ENCODE measurements around the gene CLDN7.
"Not testable (repeated sequence)": the region's sequence is repeated elsewhere in the genome, so short reads cannot be mapped to it uniquely, and the experiment has no call there.

Gene CLDN7

DNA sequence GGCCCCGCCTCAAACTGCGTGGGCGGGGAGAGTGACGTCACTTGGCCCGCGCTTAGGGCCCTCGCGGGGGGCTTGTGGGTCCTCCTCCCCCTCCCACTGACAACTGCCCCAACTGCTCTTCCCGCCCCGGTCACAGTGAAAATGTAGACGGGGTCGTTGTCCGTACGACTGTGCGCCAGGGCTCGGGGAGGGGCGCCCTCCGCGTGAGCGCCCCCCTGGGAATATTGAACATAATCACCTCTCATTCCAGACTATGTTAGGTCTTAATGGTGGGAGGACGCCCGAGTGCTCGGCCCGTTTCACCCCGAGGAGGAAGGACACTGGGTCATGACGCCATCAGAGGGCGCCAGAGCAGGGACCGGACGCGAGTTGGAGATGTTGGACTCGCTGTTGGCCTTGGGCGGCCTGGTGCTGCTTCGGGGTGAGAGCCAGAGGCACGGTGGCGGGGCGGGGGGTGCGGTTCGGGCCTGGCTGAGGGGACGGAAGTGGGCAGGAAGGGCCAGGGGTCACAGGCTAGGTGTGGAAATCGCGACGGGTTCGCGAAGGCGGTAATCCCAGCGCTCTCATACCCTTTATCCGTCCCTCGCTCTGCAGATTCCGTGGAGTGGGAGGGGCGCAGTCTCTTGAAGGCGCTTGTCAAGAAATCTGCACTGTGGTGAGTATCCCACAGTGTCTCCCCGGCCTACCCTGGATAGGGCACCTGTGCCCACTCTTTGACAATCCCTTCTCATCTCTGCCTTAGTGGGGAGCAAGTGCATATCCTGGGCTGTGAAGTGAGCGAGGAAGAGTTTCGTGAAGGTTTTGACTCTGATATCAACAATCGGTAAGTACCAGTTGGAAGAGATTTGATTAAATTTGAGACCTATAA lies 9.9 kb downstream of the CLDN7 start, which contains the start of gene ELP5:
TSS of gene ELP5 (plus strand) at position 40 of the 868 bp plus-strand sequence. CDS start at position 376, 336 bp downstream.
- peak; percentile 86 for DNase-seq

DNA sequence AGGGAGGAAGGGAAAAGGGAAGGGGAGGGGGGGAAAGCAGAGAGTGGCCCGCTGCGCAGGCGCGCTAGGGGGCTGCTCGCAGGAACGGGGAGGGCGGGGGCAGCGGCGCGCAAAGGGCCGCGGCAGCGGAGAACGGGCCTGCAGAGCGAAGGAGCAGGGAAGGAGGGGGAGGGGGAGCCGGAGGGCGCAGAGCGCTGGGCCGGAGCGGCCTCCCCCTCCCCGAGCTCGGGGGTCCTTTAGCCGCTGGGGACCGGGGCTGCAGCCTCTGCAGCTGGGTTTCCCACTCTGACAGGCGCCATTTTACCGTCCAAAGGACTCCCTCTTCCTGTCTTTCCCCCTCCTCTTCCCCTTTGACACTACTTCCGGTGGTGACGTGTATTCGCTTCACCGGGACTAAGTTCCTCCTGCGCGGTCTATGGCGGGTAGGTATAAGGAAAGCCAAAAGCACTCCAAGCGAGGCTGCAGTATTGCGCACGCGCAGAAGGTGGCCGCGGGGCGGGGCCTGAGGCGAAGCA lies 10.6 kb downstream of the CLDN7 start, which contains the start of gene CTDNEP1:
TSS of gene CTDNEP1 (minus strand) at position 74 of the 515 bp plus-strand sequence. CDS start 438 bp downstream, outside the sequence.
- peak; percentile 98 for DNase-seq

DNA sequence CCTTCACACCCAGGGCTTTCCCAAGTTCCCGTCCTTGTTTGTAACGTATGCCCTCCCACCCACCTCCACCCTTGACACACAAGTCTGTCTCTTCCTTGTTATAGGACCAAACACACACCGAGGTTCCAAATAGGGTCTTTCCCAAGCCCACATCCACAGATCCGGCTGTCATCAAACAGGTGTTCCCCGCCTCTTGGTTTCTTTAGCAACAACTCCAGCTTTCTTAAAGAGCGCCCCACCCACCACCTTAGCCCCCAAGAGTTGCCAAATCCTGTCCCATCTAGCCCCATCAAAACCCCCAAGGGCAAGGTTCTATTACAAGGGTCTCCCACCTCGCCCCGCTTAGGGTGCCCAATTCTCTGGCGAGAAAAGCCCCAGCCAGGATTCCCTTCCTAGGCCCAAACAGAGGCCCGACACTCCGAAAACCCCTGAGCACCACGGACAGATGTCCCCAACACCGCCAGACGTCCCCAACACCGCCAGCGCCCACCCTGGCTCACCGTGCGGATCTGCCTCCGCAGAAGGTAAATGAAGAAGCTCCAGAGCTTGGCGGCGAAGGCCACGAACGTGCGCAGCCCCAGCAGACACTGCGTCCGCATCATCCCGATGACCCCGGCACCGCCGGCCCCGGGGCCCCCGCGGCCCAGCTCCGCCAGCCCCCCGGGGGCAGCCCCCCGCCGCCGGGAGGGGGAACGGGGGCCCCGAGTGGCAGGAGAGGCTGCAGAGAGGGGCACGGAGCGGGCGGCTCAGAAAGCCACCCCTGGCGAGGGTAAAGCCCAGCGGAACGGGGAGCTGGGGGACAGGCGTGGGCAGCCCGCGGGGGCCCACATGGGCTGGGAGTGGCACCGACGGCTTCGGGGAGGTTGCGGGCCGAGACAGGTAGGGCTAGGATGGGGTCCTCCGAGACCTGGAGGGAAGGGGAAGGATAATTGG lies 11.3 kb downstream of the CLDN7 start:
- peak; percentile 35 for DNase-seq

DNA sequence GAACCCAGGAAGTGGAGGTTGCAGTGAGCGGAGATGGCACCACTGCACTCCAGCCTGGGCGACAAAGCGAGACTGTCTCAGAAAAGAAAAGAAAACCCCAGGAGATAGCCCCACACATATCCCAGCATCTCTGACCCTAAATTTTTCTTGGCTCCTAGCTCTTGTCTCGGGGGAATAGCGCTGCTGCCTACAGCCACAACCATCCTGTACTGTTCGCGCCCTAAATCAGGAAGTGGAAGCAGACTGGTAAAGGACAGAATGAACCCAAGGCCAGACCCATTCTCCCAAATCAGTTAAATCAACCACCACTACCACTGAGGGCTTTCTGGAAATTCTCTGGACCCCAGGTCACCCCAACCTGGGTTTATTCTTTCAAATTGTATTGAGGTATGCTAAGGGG lies 12.4 kb downstream of the CLDN7 start:
- no peak for DNase-seq

DNA sequence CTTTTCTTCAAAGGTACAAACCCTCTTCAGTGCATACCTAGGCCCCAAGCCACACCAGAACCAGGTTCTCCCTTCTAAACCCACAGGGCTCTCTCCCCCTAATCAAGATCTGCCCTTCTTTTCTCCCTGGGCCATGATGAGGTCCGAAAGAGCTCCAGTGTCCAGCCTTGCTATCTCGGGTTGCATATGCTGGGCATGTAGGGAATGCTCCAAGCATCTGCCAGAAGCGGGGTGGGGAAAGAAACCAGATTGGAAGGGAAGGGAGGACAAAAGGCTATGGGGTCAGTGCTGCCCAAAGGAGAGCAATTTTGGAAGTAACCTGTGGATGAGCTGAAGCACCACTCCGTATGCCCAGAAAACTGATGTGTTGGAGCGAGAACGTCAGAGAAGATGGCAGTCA lies 13.1 kb downstream of the CLDN7 start:
- DNase-seq = no peak

DNA sequence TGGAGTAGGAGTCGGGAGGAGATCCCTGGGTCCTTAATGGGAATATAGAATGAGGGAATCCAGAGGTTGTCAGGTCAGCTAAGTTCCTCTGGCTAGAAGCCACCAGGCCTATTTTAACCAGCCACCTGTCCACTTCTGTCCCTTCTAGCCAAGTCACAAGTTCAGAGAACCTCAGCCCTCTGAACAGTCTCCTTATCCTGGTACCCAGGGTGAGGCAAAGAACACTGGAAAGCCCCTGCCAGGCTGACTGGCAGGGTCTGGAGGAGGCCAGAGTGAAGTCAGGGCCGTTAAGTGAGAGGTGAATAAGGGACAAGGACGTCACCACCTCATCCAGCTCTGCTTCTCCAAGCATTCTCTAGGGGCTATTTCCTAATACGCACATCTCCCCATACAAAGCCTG lies 13.5 kb downstream of the CLDN7 start:
- no peak for DNase-seq

DNA sequence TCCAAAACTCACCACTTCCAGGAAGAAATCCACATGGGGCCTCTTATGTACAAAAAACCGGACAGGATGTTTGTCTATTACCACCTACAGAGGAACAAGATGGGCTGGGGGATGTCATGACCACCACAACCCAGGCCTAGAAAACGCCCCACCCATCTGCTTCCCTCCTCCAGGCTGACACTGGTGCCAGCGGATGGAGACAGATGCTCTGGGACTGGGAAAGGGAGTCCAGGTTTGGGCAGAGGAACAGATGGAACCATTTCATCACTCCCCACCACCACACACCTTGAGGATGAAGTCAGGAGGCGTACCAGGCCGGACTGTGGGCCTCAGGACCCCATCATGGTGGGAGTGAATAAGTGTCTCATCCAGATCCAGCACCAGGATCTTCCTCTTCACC lies 15.5 kb downstream of the CLDN7 start:
- no peak for DNase-seq

DNA sequence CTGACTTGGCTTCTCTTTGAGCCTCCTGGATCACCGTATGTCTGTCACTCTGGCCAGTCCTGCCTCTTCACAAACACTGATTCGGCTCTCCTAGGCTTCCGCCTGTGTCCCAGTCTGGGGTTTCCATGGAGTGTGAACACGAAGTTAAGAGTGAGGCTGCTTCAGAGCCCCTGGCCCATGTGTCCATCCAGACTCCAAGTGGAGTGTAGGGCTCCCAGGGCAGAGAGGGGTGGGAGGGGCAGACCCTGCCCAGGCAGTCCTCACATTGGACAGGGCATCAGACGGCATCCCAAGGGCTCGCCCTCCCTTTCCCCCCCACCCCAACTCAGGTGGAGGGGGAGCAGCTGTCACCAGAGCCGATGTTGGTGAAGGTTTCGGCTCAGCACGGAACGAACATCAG lies 18.4 kb downstream of the CLDN7 start:
- DNase-seq = not testable (repeated sequence)

DNA sequence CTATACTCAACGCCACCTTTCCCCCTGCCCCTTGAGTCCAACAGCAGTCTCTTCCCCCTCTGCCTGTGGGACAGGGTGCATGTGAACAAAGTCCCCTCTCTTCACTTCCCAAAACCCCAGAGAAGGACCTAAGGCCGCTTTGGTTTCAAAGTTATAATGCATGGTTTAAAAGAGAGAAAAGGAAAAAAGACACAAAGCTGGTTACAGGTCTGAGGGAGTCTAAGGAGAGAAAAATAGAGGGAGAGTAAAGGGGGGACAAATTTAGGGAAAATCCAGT lies 18.9 kb downstream of the CLDN7 start:
- no peak for DNase-seq

DNA sequence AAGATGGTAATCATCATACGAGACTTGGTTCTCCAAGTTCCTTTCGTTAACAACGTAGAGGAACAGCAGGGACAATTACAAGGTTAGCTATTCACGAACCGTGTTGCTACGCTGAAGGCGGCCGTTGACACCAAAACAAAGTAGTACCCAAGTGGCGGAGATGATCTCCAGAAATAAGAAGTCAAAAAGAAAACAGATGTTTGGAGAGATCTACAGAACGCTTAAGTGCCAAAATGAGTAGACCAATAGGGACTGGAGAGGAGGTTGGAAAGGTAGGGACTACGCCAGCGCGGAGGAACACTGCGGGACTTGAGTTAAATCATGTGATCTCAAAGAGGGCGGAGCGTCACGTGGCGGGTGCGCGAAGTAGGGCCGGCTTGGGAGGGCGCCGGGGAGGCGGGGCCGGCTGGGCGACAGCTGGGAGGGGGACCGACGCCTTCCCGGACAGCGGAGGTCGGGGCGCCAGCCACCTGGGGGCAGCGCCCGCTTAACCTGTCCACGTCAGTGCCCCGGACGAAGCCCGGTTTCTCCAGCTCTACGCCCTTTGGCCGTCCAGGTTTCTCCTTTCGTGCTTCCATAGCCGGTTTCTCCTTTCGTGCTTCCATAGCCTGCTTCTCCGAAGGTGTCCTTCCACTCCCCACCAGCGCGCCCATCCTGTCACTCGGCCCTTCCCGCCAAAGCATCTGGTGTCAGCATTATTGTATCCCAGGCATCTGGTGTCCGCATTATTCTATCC lies 19.4 kb downstream of the CLDN7 start:
- DNase-seq = peak; percentile 91

DNA sequence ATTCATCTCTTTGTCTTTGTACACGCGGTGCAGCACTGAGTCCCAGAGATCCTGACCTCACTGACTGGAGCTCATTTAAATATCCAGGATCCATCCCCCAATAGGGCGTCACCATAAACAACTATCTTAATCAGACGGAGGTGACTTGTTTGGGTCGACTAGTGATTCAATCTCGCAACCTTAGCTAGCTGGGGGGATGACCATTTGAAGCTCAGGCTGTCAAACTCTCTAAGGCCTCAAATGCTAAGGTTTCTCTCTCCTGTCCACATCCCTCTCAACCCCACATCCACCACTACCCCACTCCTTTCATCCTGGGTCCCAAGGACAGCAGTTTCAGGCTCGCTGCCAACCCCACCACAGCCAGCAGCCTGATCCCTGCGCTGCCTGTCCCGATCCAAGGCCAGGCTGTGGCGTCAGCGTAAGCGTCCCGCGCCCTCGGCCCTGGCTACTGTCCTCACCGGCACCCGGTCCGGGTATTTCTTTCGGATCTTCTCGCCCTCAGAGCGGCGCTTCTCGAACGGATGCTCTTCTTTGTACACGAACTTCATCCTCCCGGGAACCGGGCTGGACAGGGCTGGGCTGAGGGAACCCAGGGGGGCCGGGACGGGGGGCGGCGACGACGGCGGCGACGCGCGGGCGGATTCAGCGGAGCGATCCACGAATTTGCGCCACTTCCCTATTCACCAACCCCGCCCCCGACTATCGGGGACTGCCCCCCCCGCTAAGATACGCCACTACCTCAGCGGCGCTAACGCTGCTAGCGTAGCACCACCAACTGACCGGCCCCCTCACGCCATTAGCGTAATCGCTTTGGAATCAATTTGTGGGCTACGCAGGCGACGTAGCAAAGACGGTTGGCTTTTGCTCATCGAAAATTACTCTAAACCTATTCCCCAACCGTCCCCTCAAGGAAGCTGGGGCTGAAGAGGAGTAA lies 20.2 kb downstream of the CLDN7 start, which contains the start of gene GABARAP:
TSS of gene GABARAP (minus strand) at position 667 of the 934 bp plus-strand sequence. CDS start at position 548, 119 bp downstream.
- DNase-seq = peak; percentile 92

DNA sequence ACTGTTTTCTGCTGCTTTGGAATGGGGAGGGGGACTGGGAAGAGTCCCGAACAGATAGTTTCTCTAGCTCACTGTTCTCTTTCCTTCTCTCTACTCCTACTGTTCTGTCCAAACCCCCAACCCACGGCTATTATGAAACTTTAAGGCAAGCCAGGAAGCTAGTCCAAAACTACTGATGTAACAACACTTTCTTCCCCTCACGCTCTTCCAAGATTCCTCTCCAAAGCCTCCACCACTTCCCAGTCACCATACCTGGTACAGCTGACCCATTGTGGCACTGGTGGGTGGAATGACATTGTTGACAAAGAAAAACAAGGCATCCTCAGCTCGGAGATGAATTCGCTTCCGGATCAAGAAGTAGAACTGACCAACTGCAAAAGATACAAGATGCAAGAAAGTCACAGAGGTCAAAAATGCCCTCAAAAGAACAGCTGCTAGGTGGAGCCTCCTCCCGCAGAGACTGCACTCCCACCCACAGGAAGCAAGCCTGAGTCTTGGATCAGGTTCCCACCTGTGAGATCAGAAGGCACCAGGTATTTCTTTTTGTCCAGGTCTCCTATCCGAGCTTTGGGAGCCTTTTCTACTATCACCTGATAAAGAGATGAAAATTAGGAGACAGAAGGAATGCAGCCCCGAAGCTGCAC lies 21.1 kb downstream of the CLDN7 start:
- no peak for DNase-seq

DNA sequence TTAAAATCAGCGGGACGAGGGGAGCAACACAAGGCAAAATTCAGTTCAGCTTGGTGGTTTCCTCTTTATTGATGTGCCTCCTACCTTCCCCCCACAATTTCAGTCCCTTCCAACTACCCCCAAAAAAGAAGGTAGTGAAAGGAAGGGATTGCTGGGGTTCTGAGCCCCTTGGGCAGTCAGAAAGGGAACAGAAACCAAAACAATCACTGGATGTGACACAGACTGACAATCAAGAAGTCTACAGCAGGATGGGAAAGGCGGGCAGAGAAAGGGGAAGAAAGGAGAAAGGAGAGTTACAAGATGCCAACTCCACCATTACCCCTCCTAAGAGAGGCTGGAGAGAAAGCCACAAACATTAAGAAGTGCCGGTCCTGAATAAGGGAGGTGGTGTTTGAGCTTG lies 21.9 kb downstream of the CLDN7 start:
- no peak for DNase-seq

DNA sequence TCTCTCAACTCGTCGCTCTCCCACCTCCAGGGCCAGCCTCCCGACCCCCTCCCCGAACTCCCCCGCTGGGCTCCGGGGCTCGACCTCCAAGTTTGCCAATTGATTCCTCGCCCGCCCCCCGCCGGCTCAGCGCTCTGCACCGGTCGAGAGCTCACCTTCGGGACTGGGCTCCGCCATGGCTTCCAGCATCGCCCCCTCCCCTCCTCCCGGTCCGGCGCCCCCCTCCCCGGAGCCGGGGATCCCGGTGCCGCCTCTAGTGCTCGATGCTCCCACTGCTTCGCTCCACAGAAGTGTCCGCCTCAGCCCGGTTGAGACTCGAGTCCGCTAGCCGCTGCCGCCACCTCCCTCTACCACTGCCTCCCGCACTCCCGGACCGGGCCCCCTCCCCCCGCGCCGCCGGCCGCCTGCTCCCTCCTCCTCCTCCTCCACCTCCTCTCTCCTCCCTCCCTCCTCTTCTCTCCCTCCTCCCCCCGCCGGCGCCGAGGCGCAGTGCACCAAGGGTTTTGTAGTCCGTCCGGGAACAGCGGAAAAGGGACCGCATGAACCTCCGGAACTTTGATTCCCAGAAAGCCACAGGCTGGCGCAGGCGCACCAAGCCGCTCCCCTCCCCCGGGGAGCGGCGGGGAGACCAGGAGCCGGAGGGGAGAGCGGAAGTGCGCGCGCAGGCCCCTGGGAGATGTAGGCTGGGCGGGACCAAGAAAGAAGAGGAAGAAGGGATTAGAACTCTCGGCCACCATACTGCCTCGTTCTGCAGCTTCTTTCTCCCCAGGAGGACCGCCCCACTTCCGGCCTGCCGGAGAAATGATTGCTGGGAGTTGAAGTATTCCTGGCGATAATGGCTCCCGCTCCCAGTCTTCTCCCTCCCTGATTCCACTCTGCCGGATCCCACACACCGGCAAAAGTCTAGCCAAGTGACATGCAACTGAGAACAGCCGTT lies 22.9 kb downstream of the CLDN7 start, which contains the start of gene PHF23:
TSS of gene PHF23 (minus strand) at position 367 of the 937 bp plus-strand sequence. CDS start at position 189, 178 bp downstream.
- peak; percentile 96 for DNase-seq

DNA sequence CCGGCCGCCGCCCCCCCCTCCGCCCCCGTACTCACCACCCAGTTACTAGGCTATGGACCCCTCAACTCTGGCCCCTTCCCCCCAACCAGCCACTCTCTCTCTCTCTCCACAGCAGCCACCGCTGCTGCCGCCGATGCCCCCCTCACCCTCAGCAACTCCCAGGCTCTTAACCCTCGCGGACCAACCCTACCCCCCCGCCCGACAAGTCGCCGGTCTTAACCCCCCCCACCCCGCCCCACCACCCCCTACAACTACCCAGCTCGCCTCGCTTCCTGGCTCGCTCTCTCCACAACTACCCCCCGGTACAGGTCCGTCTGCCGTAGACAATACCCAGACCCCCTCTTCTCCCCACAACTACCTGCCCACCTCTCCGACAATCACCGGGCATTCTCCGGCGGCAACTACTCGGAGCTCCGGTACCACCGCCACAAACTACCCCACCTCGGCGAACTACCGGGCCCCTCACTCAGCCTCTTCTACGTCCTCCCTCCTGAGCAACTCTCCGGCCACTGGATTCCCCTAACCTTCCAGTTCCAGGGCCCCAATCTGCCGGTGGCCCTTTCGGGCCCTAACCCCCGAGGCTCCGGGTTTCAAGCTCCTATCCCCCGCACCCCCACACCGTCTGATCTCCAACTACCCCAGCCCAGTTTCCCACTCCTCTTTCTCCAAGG lies 23.7 kb downstream of the CLDN7 start:
- no peak for DNase-seq

DNA sequence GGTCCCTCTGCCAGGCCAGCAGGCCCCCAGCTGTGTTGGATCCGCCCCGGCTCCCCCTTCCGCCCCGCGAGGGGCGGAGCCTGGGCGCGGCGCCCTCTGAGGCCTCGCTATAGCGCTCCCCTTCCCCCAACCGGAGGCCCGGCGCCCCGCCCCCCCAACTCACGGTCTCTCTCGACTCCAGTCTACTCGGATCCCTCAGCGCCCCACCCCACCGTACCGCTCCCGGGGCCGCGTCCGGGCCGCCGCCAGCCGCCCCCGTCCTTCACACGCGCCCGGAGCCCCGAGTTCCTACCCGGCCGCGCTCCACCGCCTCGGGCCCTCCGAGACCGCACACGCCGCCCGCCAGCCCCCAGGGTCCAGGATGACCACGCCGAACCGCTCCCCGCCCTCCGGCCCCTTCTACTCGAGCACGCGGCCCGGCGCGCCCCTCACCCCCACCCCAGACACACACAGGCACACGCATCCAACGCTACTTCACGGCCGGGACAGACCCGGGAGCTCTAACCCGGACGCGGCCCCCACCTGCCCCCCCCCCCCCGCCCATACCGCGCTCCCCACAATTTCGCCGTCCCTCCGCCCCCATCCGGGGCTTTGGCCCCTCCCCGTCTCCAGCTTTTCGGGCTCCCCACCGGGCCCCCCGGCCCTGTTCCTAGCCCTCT lies 24.4 kb downstream of the CLDN7 start:
- peak; percentile 87 for DNase-seq

DNA sequence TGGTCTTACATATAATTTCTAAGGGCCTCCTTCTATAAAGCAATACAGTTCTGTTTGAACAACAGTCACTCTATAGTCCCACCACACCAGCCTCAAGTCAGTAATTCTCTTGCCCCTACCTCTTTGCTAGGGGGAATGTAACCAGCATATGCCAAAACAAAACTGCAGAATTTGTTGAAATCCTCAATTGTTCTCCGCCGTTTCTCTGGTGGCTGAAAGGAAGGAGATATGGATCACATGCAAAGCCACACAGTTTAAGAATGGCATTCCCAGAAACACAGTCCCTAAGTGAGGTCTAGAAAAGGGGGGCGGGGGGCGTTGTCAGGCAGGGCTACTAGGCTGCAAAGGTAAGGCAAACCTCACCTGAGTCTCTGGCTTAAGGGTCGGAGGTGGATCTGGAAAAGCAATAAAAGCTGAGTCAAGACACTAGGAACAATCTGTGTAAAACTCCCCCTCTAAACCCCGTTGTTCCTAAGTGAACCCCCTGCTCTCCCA lies 25.0 kb downstream of the CLDN7 start:
- no peak for DNase-seq

DNA sequence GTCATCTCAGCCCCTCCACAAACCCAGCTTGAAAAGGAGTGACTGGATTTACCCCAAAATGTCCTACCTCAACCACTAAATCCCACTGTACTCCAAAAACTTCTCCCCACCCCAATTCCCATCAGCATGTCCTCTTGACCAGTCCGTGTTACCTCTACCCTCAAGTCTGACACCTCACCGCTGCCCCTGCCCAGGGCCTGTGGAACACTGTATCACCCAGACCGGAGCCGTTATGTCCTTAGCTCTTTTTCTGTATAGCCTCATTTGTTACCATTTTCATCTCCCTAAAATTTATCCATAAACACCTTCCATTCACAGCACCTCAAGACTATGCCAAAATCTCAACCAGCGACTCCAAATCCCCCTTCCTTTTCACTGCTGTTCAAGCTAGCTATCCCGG lies 25.5 kb downstream of the CLDN7 start:
- DNase-seq = no peak
